B cell (primary cell): ENCODE measurements around the gene MST1. TPM values are rescaled to one million over a fixed set of nuclear protein-coding genes. Genes with fewer than 3 reads are reported as not detected.

Source experiments
- ATAC-seq: fragments of 200-7000 bp; cut with Tn5 transposase; one replicate; pipeline ENCODE4 v1.10.0; 2021; ENCODE audit warnings: low read depth, mild to moderate bottlenecking, moderate number of reproducible peaks, moderate library complexity
- CTCF ChIA-PET: fragments of 350-600 bp; sonication (Branson Sonifier 250); formaldehyde crosslinking; loops from one replicate; lab custom pipeline; 2021; ENCODE audit warnings: antibody characterized with exemption, inconsistent platforms; lab: Charles Lee
- POLR2A ChIA-PET: fragments of 350-600 bp; sonication (Branson Sonifier 250); formaldehyde crosslinking; loops from one replicate; lab custom pipeline; 2021; ENCODE audit warnings: antibody characterized with exemption; lab: Charles Lee
- DNase-seq: peaks from one replicate; pipeline ENCODE4 v3.0.0; 2013
- H2AFZ ChIP-seq: 2 replicates; pipeline ENCODE4 v1.6.1; 2012; ENCODE audit warnings: mild to moderate bottlenecking, low read depth, low read length; ENCODE audit not compliant: insufficient read depth, poor library complexity, severe bottlenecking
- H3K27ac ChIP-seq, 2 donors: 1 replicate in 1 of 2; 2 replicates in 1 of 2; pipeline ENCODE4 v1.5.1; 2012 to 2013; ENCODE audit warnings: low read length in 2 of 2, mild to moderate bottlenecking in 2 of 2, moderate library complexity in 1 of 2
- H3K27me3 ChIP-seq, 4 experiments: fragments of 200-600 bp in 1 of 4; sonication (generic) in 1 of 4; replicated peaks in 1 of 4; 1 replicate in 2 of 4; 2 replicates in 2 of 4; pipeline versions ENCODE4 v1.6.1 to v1.7.0; 2013 to 2016; ENCODE audit warnings: low read length in 3 of 4, mild to moderate bottlenecking in 2 of 4, mixed read lengths in 1 of 4, moderate library complexity in 1 of 4; ENCODE audit not compliant: insufficient read depth in 4 of 4, control insufficient read depth in 3 of 4; ENCODE audit errors: control extremely low read depth in 1 of 4
- H3K36me3 ChIP-seq, 2 experiments: replicated peaks in 1 of 2; 1 replicate in 1 of 2; 2 replicates in 1 of 2; pipeline versions ENCODE4 v1.6.1 to v1.7.1; 2013; ENCODE audit warnings: low read length in 1 of 2; ENCODE audit not compliant: insufficient read depth in 2 of 2, control insufficient read depth in 1 of 2; ENCODE audit errors: control extremely low read depth in 1 of 2, extremely low read depth in 1 of 2
- H3K4me1 ChIP-seq, 2 donors: fragments of 200-600 bp in 1 of 2; sonication (generic) in 1 of 2; 1 replicate in 1 of 2; 2 replicates in 1 of 2; pipeline versions ENCODE4 v1.5.1 to v1.6.1; 2013 to 2017; ENCODE audit warnings: low read length in 2 of 2; ENCODE audit not compliant: control insufficient read depth in 2 of 2, insufficient read depth in 2 of 2
- H3K4me2 ChIP-seq: replicated peaks from 2 replicates; pipeline ENCODE3; 2012; ENCODE audit warnings: mild to moderate bottlenecking, low read depth, low read length; ENCODE audit not compliant: poor library complexity, severe bottlenecking
- H3K4me3 ChIP-seq, 5 experiments: fragments of 200-600 bp in 1 of 5; sonication (generic) in 1 of 5; 1 replicate in 3 of 5; 2 replicates in 2 of 5; pipeline versions ENCODE4 v1.5.1 to v1.7.0; 2011 to 2016; ENCODE audit warnings: low read length in 4 of 5, mild to moderate bottlenecking in 4 of 5, low read depth in 2 of 5, control low read depth in 1 of 5, moderate library complexity in 1 of 5; ENCODE audit not compliant: insufficient read depth in 1 of 5; ENCODE audit errors: control extremely low read depth in 1 of 5, extremely low read depth in 1 of 5
- H3K79me2 ChIP-seq: fragments of 200-600 bp; sonication (generic); one replicate; pipeline ENCODE4 v1.6.0; 2016; ENCODE audit warnings: low read length; ENCODE audit not compliant: control insufficient read depth, insufficient read depth
- H3K9ac ChIP-seq: fragments of 200-600 bp; sonication (generic); 2 replicates; pipeline ENCODE4 v1.6.1; 2017; ENCODE audit warnings: mild to moderate bottlenecking, low read length, moderate library complexity
- H3K9me3 ChIP-seq, 3 donors: one replicate each; pipeline versions ENCODE4 v1.6.1 to v1.7.1; 2013; ENCODE audit warnings: low read length in 2 of 3; ENCODE audit not compliant: control insufficient read depth in 2 of 3, insufficient read depth in 1 of 3; ENCODE audit errors: control extremely low read depth in 1 of 3
- H4K20me1 ChIP-seq: 2 replicates; pipeline ENCODE4 v1.6.0; 2012; ENCODE audit warnings: mild to moderate bottlenecking, low read length; ENCODE audit not compliant: insufficient read depth, control insufficient read depth, poor library complexity, severe bottlenecking
- H3K27ac Mint-ChIP-seq: one replicate; pipeline ENCODE4 v1.8.0; 2021; ENCODE audit warnings: mixed read lengths
- H3K27me3 Mint-ChIP-seq: one replicate; pipeline ENCODE4 v1.8.0; 2021; ENCODE audit warnings: mixed read lengths
- H3K4me1 Mint-ChIP-seq: one replicate; pipeline ENCODE4 v1.8.0; 2021; ENCODE audit warnings: mixed read lengths
- H3K4me3 Mint-ChIP-seq: one replicate; pipeline ENCODE4 v1.8.0; 2021; ENCODE audit warnings: mixed read lengths
- H3K9me3 Mint-ChIP-seq: one replicate; pipeline ENCODE4 v1.8.0; 2022; ENCODE audit warnings: mixed read lengths; ENCODE audit not compliant: insufficient read depth
- CTCF ChIP-seq: fragments of 200-600 bp; IDR thresholded peaks from one replicate; pipeline ENCODE4 v1.8.0; 2022; ENCODE audit warnings: antibody characterized with exemption, mild to moderate bottlenecking
- EZH2 ChIP-seq: IDR thresholded peaks from 2 replicates; pipeline ENCODE4 v1.6.1; 2012; ENCODE audit warnings: borderline replicate concordance, low read depth, mild to moderate bottlenecking, moderate library complexity, low read length; ENCODE audit not compliant: insufficient read depth, poor library complexity, severe bottlenecking
- WGBS: methylation state at CpG from one replicate; pipeline ENCODE4 v1.1.5; 2013; ENCODE audit warnings: missing lambda C conversion rate; ENCODE audit not compliant: insufficient coverage; 5-methylcytosine and 5-hydroxymethylcytosine counted together
- intact Hi-C: fragments of 100-400 bp; cut with micrococcal nuclease; formaldehyde crosslinking; loops from one replicate; pipeline ENCODE4 v1.10.0; 2022
- polyA plus RNA-seq: library from polyadenylated mRNA; depleted of rRNA; stranded (reverse); fragments of >200 nt; gene quantifications from 2 replicates; pipeline ENCODE4 v1.2.3, GENCODE V29; 2012
- total RNA-seq, 2 donors: library from RNA; stranded (reverse); fragments of 120-200 nt in 1 of 2; gene quantifications; 1 replicate in 1 of 2; 2 replicates in 1 of 2; pipeline versions ENCODE4 v1.2.3 to v1.2.4, GENCODE V29; 2013 to 2022

The MST1 gene
- total and polyA plus RNA-seq, 2 donors (not counting 1 experiment from before 2014, with no cell fraction given) = 14.5 to 26.4 TPM

- no peaks in the 10 kb centered on the region for H3K9me3 Mint-ChIP-seq
- ATAC-seq (no peak), DNase-seq (no peak)
- Histone ChIP-seq H2AFZ (peak overlapping the region; percentile 66), H3K79me2 (peaks cover 4% of the 10 kb centered on the region), H3K4me2 (peak overlapping the region; percentile 95), H3K27me3 (no peaks in the 10 kb centered on the region), H3K4me3 (peak overlapping the region; percentile 65 to 77 (median 71)), H3K4me1 (peaks cover 16 to 30% of the 10 kb centered on the region in 2 donors), H3K36me3 (peaks cover 0 to 23% of the 10 kb centered on the region in 2 experiments), H3K27ac (no peak overlapping the region), H4K20me1 (no peaks in the 10 kb centered on the region), H3K9ac (peak overlapping the region; percentile 79), H3K9me3 (no peaks in the 10 kb centered on the region)
- H3K27ac Mint-ChIP-seq = peak overlapping the region; percentile 92
- peaks cover 36% of the 10 kb centered on the region for H3K4me1 Mint-ChIP-seq
- WGBS = 19% methylated on average over 33 of the region's 33 CpGs
- ChIA-PET CTCF (interaction anchor here (0.6 to 3.2 kb wide), 14 partner anchors 11 to 1523 kb away, joined by 3 to 22 read pairs (median 4); partner anchors contain the start of genes INKA1, IP6K1 and RBM6), POLR2A (interaction anchor here (1.0 to 3.0 kb wide), 2 partner anchors 17 to 84 kb away, joined by 3 to 9 read pairs; partner anchors contain the start of gene INKA1)
- TF ChIP-seq EZH2 (no peak), CTCF (no peak)
- intact Hi-C loops = loop anchor here (1.0 kb wide), 6 partner anchors 45 to 187 kb away; partner anchors contain the start of genes APEH, INKA1, IP6K1 and TRAIP
- H3K4me3 Mint-ChIP-seq = peak overlapping the region; percentile 96
- no peaks in the 10 kb centered on the region for H3K27me3 Mint-ChIP-seq
These were observed 29.6 kb upstream of the MST1 start for GRCh38 chr3:49718858-49719213.
